Chondrocyte (in vitro differentiated cells): ENCODE measurements around the gene NDUFA8. TPM values are rescaled to one million over a fixed set of nuclear protein-coding genes. Genes with fewer than 3 reads are reported as not detected.
A peak's percentile ranks its signal among the peaks of the same experiment; 100 is the strongest.

Source experiments
- DNase-seq: peaks from one replicate; pipeline ENCODE4 v3.0.0; 2021; ENCODE audit warnings: mixed read lengths, low spot score
- H3K27ac Mint-ChIP-seq: one replicate; pipeline ENCODE4 v1.8.0; 2021; ENCODE audit warnings: mild to moderate bottlenecking, moderate library complexity, mixed read lengths; ENCODE audit not compliant: unreplicated experiment
- H3K27me3 Mint-ChIP-seq: 2 replicates; pipeline ENCODE4 v1.8.0; 2021; ENCODE audit warnings: low read depth, mixed read lengths
- H3K36me3 Mint-ChIP-seq: 2 replicates; pipeline ENCODE4 v1.8.0; 2021; ENCODE audit warnings: low read depth, mixed read lengths
- H3K4me1 Mint-ChIP-seq: 2 replicates; pipeline ENCODE4 v1.8.0; 2021; ENCODE audit warnings: low read depth, mild to moderate bottlenecking, mixed read lengths
- H3K4me3 Mint-ChIP-seq: one replicate; pipeline ENCODE4 v1.8.0; 2021; ENCODE audit warnings: mild to moderate bottlenecking, moderate library complexity, mixed read lengths; ENCODE audit not compliant: unreplicated experiment
- H3K9me3 Mint-ChIP-seq: 2 replicates; pipeline ENCODE4 v1.8.0; 2021; ENCODE audit warnings: low read depth, mixed read lengths
- CTCF ChIP-seq: fragments of 200-600 bp; sonication (generic); IDR thresholded peaks from 2 replicates; pipeline ENCODE4 v1.5.0; 2021; ENCODE audit warnings: antibody characterized with exemption, mild to moderate bottlenecking, moderate library complexity
- total RNA-seq: library from RNA; stranded (reverse); gene quantifications from 3 replicates; pipeline ENCODE4 v1.2.1, GENCODE V29; 2021

Gene NDUFA8
- total RNA-seq, 1 donor from 2014 or later = 47.9 TPM

DNA sequence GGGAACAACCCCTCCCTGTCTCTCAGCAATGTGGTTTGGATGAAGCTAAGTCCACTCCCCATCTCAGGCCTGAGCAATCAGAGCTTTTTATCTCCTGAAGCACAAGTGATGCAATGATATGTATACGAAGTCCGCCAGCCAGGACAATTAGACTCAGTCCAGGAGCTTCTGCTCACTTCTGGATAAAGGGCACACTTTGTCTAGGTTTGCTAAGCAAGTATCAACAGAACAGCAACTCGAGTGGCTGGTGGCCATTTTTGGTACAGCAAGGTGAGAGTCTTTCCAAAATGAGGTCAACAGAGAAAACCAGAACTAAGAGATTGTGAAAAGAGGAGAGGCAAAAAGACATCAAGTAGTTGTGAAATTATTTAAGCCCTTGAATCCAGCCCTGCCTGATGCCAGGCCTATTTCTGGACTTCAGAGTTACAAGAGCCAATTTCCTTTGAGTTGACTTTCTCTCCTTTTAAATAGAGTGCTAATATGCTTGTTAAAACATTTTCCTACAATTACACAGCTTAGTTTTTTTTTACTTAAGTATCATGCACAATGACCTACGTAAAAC is 8.2 kb downstream of the NDUFA8 start:
- Mint-ChIP-seq H3K4me1 (no peaks in the 10 kb centered on the region), H3K9me3 (no peaks in the 10 kb centered on the region), H3K27ac (no peak overlapping the region), H3K27me3 (no peaks in the 10 kb centered on the region), H3K36me3 (peaks cover 13% of the 10 kb centered on the region), H3K4me3 (no peak overlapping the region)
- TF ChIP-seq CTCF = no peak
- DNase-seq = no peak

DNA sequence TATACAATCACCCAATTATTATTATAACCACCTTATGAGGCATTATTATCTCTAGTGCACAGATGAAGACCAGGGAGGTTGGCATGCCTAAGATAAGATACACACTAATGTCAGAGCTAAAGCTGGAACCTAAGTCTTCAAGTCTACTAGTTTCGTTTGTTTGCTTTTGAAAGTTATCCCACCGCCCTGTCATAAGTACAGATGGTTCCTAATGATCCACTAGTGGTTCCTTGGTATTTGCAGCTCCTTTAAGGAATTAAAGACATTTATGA is 14.1 kb downstream of the NDUFA8 start:
- Mint-ChIP-seq H3K4me3 (no peak overlapping the region), H3K27ac (no peak overlapping the region)
- no peak for DNase-seq

GRCh38 chr9:122144836-122145591 is 14.6 kb downstream of the NDUFA8 start:
- Mint-ChIP-seq H3K27ac (no peak overlapping the region), H3K36me3 (peaks cover 35% of the 10 kb centered on the region), H3K4me1 (no peaks in the 10 kb centered on the region), H3K27me3 (no peaks in the 10 kb centered on the region), H3K9me3 (no peaks in the 10 kb centered on the region), H3K4me3 (no peak overlapping the region)
- TF ChIP-seq CTCF = peak; percentile 59
- DNase-seq = no peak

More for the DNA sequence above, 14.1 kb downstream of the NDUFA8 start:
- Mint-ChIP-seq H3K36me3 (peaks cover 35% of the 10 kb centered on the region), H3K27me3 (no peaks in the 10 kb centered on the region), H3K9me3 (no peaks in the 10 kb centered on the region), H3K4me1 (no peaks in the 10 kb centered on the region)
- TF ChIP-seq CTCF = no peak

- Mint-ChIP-seq H3K9me3 (no peaks in the 10 kb centered on the region), H3K27me3 (no peaks in the 10 kb centered on the region), H3K27ac (no peak overlapping the region), H3K36me3 (peaks cover 35% of the 10 kb centered on the region), H3K4me3 (no peak overlapping the region), H3K4me1 (no peaks in the 10 kb centered on the region)
- no peak for DNase-seq
- no peak for TF ChIP-seq CTCF
Observed at GRCh38 chr9:122143876-122144405, 15.6 kb downstream of the NDUFA8 start.

DNA sequence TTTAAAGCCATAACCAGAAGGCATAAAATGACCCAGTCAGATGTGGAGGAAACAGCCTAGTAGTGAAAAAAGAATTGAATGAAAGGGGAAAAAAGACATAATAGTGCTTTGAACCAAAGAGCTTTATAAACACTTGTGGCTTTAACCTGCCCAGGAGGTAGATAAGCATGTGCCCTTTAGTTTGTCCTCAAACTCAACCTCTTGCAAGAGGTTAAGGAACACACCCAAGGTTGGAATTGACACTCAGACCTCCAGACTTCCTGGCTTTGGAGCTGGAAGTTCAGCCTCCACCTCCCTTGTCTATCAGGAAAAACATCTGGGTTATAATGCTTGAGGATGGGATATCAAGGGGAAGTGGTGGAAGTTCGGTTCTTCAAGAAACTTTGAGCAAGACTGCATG is 16.3 kb downstream of the NDUFA8 start:
- DNase-seq = no peak
- no peaks in the 10 kb centered on the region for H3K4me1 Mint-ChIP-seq
- no peaks in the 10 kb centered on the region for H3K27me3 Mint-ChIP-seq
- TF ChIP-seq CTCF = no peak
- no peaks in the 10 kb centered on the region for H3K9me3 Mint-ChIP-seq
- H3K36me3 Mint-ChIP-seq = peaks cover 33% of the 10 kb centered on the region
- no peak overlapping the region for H3K27ac Mint-ChIP-seq
- H3K4me3 Mint-ChIP-seq = no peak overlapping the region
